Thyroid gland (tissue), 4 donors: ENCODE measurements around the gene BANP.
A peak's percentile ranks its signal among the peaks of the same experiment; 100 is the strongest.
"Not testable (repeated sequence)": the region's sequence is repeated elsewhere in the genome, so short reads cannot be mapped to it uniquely, and the experiment has no call there.

Source experiments
- POLR2A ChIP-seq, 2 donors: fragments of 450-650 bp; IDR thresholded peaks; one replicate each; pipeline ENCODE4 v1.6.1; 2017; ENCODE audit warnings: antibody characterized with exemption in 2 of 2, mild to moderate bottlenecking in 2 of 2, moderate library complexity in 1 of 2
- TF ChIP-seq, protein P1 (sequence below), 6 experiments: fragments of 200-600 bp in 3 of 6; fragments of 450-650 bp in 3 of 6; sonication (generic) in 3 of 6; IDR thresholded peaks; one replicate each; pipeline ENCODE4 v1.5.1; 2016 to 2019; ENCODE audit warnings: antibody characterized with exemption in 6 of 6, mild to moderate bottlenecking in 2 of 6, inconsistent platforms in 1 of 6, moderate library complexity in 1 of 6

DNA sequence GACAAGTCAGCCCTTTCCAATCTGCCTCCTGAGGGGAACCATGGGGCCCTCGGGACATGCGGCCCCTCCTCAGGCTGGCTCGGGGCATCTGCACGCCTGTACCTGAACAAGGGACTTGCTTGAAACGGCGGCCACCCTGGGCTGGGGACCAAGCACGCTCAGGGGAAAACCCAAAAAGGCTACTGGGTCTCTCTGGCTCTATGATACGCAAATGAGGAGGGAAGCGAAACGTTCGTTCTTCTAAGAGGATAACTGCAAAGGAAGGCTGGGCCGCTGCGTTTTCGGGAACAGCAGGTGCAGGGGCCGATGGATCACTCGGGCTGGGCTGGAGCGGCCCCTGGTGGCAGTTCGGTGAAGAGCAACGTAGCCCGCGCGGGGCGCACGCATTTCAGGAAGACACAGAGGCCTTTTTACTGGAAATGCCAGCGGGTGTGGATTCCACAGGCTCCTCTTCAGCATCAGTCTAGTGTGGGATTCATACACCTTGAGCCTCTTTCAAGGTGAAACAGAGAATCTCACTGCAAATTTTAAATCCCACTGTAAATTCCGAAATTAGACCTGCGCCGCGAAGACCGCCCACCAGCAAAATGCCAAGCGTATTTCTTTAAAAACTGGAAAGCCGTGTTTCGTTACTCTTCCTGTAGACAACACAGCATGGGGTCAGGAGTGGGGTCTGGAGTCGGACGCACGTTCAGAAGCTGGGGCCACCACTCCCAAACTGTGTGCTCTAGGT, 41.9 kb upstream of the BANP start:
- TF ChIP-seq, protein P1, sequence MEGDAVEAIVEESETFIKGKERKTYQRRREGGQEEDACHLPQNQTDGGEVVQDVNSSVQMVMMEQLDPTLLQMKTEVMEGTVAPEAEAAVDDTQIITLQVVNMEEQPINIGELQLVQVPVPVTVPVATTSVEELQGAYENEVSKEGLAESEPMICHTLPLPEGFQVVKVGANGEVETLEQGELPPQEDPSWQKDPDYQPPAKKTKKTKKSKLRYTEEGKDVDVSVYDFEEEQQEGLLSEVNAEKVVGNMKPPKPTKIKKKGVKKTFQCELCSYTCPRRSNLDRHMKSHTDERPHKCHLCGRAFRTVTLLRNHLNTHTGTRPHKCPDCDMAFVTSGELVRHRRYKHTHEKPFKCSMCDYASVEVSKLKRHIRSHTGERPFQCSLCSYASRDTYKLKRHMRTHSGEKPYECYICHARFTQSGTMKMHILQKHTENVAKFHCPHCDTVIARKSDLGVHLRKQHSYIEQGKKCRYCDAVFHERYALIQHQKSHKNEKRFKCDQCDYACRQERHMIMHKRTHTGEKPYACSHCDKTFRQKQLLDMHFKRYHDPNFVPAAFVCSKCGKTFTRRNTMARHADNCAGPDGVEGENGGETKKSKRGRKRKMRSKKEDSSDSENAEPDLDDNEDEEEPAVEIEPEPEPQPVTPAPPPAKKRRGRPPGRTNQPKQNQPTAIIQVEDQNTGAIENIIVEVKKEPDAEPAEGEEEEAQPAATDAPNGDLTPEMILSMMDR (IDR thresholded peaks at IDR 0.05): peak; percentile 74 to 91 (median 82)
- TF ChIP-seq POLR2A (IDR thresholded peaks at IDR 0.05): not testable (repeated sequence)
